ENCODE data around the gene EFHD1.

- TF ChIP-seq CTCF (IDR thresholded peaks at IDR 0.05): no peak
- no peak for TF ChIP-seq ZFX (IDR thresholded peaks at IDR 0.05; ENCODE audit: borderline replicate concordance)
Measured at GRCh38 chr2:232721261-232721660, 87.9 kb downstream of the EFHD1 start.
